Nephron (organoid): ENCODE measurements around the gene TOR1A.

ENCODE experiments used
- H3K27ac Mint-ChIP-seq, 3 experiments: 2 replicates each; pipeline ENCODE4 v1.8.0; 2020; ENCODE audit warnings: mixed read lengths in 3 of 3, mild to moderate bottlenecking in 2 of 3, moderate library complexity in 1 of 3
- H3K27me3 Mint-ChIP-seq: 2 replicates; pipeline ENCODE4 v1.8.0; 2021; ENCODE audit warnings: low read depth, mild to moderate bottlenecking, moderate library complexity, mixed read lengths
- H3K36me3 Mint-ChIP-seq: 2 replicates; pipeline ENCODE4 v1.8.0; 2020; ENCODE audit warnings: low read depth, mixed read lengths
- H3K4me1 Mint-ChIP-seq: 2 replicates; pipeline ENCODE4 v1.8.0; 2020; ENCODE audit warnings: mixed read lengths
- H3K4me3 Mint-ChIP-seq, 3 experiments: 2 replicates each; pipeline ENCODE4 v1.8.0; 2020; ENCODE audit warnings: mild to moderate bottlenecking in 3 of 3, mixed read lengths in 3 of 3, moderate library complexity in 2 of 3
- H3K9me3 Mint-ChIP-seq: 2 replicates; pipeline ENCODE4 v1.8.0; 2020; ENCODE audit warnings: mixed read lengths
- TF ChIP-seq, protein P1 (sequence below), 3 experiments: fragments of 200-600 bp; sonication (generic); IDR thresholded peaks; one replicate each; pipeline ENCODE4 v1.5.0; 2021; ENCODE audit warnings: antibody characterized with exemption in 3 of 3; ENCODE audit not compliant: unreplicated experiment in 3 of 3

TOR1A gene

DNA sequence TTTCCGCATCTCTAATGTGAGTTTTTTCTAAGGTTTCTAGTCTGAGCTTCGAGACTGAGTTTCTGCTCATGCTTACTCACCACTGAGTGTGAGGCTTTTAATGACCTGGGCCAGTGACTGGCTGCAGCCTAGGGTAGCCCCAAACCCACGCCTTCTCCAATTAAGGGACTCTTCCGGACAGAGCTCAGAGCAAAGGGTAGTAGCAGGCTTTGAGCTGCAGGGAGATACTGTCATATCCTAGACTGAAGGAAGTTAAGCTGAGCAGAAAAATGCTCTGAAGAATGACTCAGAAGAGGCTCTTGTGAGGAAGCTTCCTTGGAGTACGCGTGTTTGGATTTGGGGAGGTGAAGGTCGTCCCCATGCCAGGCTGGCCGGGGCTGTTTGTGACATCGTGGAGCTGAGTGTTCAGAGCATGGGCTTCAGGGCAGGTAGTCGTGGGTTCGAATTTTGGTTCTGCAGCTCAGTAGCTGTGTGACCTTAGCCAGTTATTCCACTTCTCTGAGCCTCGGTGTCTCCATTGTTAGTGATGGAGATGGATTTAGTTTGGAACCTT is 14.8 kb upstream of the TOR1A start:
- TF ChIP-seq, protein P1, sequence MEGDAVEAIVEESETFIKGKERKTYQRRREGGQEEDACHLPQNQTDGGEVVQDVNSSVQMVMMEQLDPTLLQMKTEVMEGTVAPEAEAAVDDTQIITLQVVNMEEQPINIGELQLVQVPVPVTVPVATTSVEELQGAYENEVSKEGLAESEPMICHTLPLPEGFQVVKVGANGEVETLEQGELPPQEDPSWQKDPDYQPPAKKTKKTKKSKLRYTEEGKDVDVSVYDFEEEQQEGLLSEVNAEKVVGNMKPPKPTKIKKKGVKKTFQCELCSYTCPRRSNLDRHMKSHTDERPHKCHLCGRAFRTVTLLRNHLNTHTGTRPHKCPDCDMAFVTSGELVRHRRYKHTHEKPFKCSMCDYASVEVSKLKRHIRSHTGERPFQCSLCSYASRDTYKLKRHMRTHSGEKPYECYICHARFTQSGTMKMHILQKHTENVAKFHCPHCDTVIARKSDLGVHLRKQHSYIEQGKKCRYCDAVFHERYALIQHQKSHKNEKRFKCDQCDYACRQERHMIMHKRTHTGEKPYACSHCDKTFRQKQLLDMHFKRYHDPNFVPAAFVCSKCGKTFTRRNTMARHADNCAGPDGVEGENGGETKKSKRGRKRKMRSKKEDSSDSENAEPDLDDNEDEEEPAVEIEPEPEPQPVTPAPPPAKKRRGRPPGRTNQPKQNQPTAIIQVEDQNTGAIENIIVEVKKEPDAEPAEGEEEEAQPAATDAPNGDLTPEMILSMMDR (IDR thresholded peaks at IDR 0.05; ENCODE audit: unreplicated experiment in 3 of 3) = no peak
- Mint-ChIP-seq H3K27me3 (no peaks in the 10 kb centered on the region), H3K4me3 (peak overlapping the region in 2 of 3 experiments; percentile 23 to 27), H3K27ac (no peak overlapping the region), H3K36me3 (peaks cover 8% of the 10 kb centered on the region), H3K9me3 (no peaks in the 10 kb centered on the region), H3K4me1 (peaks cover 38% of the 10 kb centered on the region)

DNA sequence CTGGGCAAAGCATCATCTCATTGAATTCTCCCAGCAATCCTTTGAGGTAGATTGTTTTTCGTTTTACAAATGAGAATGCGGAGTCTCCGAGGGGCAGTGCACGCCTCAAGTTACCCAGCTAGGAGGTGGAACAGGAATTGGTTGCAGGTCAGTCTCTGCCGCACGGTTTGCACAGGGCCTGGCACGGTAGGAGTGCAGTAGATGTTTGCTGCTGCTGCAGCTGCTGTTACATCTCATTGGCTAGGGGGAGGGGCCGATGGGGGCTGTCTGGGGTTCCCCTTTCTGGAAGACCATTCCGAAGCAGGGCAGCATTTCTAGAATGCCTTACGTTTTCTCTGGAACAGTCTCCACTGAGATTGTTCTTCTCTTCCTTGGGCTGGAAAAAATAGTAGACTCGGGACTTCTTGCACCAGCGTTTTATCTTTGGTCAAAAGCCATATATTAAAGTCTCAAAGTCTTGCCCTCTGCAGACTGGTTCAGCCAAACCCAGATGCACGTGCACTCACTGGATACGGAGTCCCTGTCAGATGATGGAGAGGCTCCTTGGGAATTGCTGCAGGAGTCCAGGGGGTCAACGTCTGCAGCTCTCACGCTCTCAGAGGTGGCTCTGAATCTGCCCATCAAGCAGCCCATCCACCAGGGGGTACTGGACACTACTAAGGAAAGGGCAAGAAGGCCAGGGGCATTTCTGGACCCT is 12.5 kb upstream of the TOR1A start:
- H3K27ac Mint-ChIP-seq = peak overlapping the region; percentile 47 to 82 (median 66)
- H3K4me1 Mint-ChIP-seq = peaks cover 43% of the 10 kb centered on the region
- peak overlapping the region; percentile 92 to 97 (median 96) for H3K4me3 Mint-ChIP-seq
- H3K9me3 Mint-ChIP-seq = no peaks in the 10 kb centered on the region
- TF ChIP-seq, protein P1 (IDR thresholded peaks at IDR 0.05; ENCODE audit: unreplicated experiment in 3 of 3) = no peak
- H3K36me3 Mint-ChIP-seq = peaks cover 20% of the 10 kb centered on the region
- no peaks in the 10 kb centered on the region for H3K27me3 Mint-ChIP-seq

DNA sequence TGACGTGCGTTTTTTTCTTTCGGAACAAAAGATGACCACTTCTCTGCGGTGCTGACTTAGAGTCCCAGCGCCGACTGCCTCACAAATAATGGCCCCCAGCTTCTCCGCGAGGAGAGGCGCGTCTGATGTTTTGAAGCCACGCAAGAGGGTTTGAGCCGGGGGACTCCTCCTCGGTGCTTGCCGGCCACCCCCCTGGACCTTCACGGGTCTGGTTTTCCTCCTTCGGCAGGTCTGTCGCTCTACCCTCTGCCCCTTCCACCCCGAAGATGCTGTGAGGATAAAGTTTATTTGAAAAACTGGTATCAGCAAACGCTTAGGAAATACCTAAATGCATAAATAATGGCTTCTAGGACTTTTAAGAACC is 11.9 kb upstream of the TOR1A start:
- Mint-ChIP-seq H3K4me1 (peaks cover 43% of the 10 kb centered on the region), H3K4me3 (peak overlapping the region; percentile 92 to 97 (median 96)), H3K27me3 (no peaks in the 10 kb centered on the region), H3K9me3 (no peaks in the 10 kb centered on the region), H3K36me3 (peaks cover 22% of the 10 kb centered on the region), H3K27ac (peak overlapping the region; percentile 47 to 82 (median 66))
- TF ChIP-seq, protein P1 (IDR thresholded peaks at IDR 0.05; ENCODE audit: unreplicated experiment in 3 of 3) = no peak

DNA sequence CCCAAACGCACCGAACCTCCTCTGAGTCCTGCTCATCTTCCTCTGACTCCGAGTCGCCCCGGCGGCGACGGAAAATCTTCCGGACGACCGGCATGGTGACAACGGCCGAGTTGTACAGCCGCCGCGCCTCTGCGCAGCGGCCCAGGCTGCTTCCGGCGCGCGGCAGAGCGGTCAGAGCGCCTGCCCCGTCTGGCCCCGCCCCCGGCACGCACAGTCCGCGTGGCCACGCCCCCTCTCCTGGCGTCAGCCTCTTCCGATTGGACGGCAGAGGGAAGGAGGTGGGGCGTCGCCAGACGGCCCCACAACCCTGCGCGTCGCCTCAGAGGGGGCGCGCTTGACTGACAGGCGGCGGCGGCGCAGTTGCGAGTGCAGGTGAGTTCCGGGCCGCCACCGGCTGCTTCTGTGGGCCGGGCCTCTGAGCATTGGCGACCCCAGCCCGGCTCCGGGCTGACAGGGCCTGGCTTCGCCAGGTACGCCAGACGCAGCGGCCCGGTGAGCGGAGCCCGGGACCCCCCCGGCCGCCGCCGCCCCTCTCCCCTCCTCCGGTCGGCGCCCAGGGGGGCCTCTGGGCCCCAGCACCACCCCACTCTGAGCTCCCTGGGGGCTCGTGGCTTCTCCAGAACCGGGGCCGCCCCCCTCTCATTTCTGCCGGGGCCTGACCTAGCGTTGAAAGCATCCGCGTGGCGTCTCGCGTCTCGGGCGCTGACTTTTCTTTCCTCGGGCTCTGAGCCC is 11.4 kb upstream of the TOR1A start, which contains the start of the genes C9orf78 and USP20:
Gene C9orf78 (minus strand): TSS at position 148 of the 732 bp plus-strand sequence. CDS start 54 bp downstream, at position 94.
Gene USP20 (plus strand): TSS at position 331 of the 732 bp plus-strand sequence. CDS start 17,098 bp downstream, outside the sequence.
- H3K4me1 Mint-ChIP-seq = peaks cover 43% of the 10 kb centered on the region
- peak within 1 kb of the TSS; percentile 50 to 93 (median 87) for H3K27ac Mint-ChIP-seq
- no peaks in the 10 kb centered on the region for H3K9me3 Mint-ChIP-seq
- TF ChIP-seq, protein P1 (IDR thresholded peaks at IDR 0.05; ENCODE audit: unreplicated experiment in 3 of 3) = no peak
- H3K4me3 Mint-ChIP-seq = peak within 1 kb of the TSS; percentile 98 to 100 (median 99)
- H3K27me3 Mint-ChIP-seq = no peaks in the 10 kb centered on the region
- peaks cover 25% of the 10 kb centered on the region for H3K36me3 Mint-ChIP-seq

DNA sequence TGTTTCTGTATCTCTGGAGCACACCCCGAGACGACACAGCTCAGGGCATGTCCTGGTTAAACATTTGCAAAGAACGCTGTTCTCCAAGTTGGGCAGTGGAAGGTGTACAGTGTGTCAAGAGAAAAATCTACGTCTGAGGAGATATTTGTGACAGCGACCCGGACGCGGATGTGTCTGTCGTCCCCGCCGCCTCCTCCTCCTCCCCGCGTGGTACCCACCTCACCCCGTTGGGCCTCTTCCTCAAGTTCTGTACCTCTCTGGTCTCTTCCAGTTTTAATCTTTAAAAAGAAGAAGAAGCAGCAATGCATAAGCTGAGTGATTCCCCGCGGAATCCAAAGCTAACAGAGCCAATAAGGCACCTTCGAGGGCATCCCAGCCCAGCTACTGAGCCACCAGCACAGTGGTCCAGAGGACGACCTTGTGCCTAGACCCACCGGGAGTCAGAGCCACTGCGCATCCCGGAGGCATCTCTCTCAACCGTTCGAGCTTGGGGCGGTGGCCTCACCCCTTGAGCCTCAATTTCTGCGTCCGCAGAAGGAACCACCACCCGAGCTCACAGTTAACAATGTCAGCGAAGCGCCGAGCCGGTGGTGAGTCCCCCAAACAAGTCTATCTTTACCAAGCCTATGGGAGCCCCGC is 10.7 kb upstream of the TOR1A start:
- peak overlapping the region; percentile 50 to 93 (median 87) for H3K27ac Mint-ChIP-seq
- H3K9me3 Mint-ChIP-seq = no peaks in the 10 kb centered on the region
- no peaks in the 10 kb centered on the region for H3K27me3 Mint-ChIP-seq
- peak overlapping the region; percentile 98 to 100 (median 99) for H3K4me3 Mint-ChIP-seq
- H3K4me1 Mint-ChIP-seq = peaks cover 43% of the 10 kb centered on the region
- H3K36me3 Mint-ChIP-seq = peaks cover 29% of the 10 kb centered on the region
- TF ChIP-seq, protein P1 (IDR thresholded peaks at IDR 0.05; ENCODE audit: unreplicated experiment in 3 of 3) = no peak
